ENCODE results near the gene C6. TPM values are rescaled to one million over a fixed set of nuclear protein-coding genes. Genes with fewer than 3 reads are reported as not detected.

The C6 gene
- 1 to 10 TPM in 7 of 9 donors, under 1 TPM in 2; 0.83 to 6.1 (median 1.8) TPM for total RNA-seq
- polyA plus RNA-seq: 1 to 10 TPM in 2 of 3 donors, under 1 TPM in 1; 0.88 to 2.4 (median 1.8) TPM
- long read RNA-seq, donor 1: 0 reads
- long read RNA-seq, donor 2: 0 reads
- long read RNA-seq, donor 3: 0 reads
- long read RNA-seq, donor 4, partial matches to known transcripts: 0 of 2 reads
- long read RNA-seq, donor 4, other reads (novel, unspliced or antisense): 2 of 2 reads
- long read RNA-seq, donor 5, partial matches to known transcripts: 0 of 5 reads
- long read RNA-seq, donor 5, other reads (novel, unspliced or antisense): 0 of 5 reads
- long read RNA-seq, donor 6: 0 reads
- long read RNA-seq, donor 7: 0 reads
- long read RNA-seq, donor 8, partial matches to known transcripts: 0 of 1 reads
- long read RNA-seq, donor 8, other reads (novel, unspliced or antisense): 0 of 1 reads
- long read RNA-seq, donor 9: 0 reads
- long read RNA-seq, donor 10: 0 reads

GRCh38 chr5:41213340-41213739 is at the start of gene C6:
Gene C6 (minus strand): TSS chr5:41213532. CDS start chr5:41203230, 10,302 bp downstream.
- intact Hi-C loops (cut with DNase I): no loop called here
- TF ChIP-seq CTCF (IDR thresholded peaks at IDR 0.05) (no peak), POLR2A (IDR thresholded peaks at IDR 0.05) (no peak)
- no peaks in the 10 kb centered on the region for H3K9me3 ChIP-seq (replicated peaks in 1 of 3)
- H3K36me3 ChIP-seq (replicated peaks in 1 of 2): no peaks in the 10 kb centered on the region
- DNase-seq: no peak
- H3K4me3 ChIP-seq: no peak within 1 kb of the TSS
- WGBS, 4 donors: 48 to 78% (median 67%) methylated on average over 1 of the region's 1 CpG
- no peaks in the 10 kb centered on the region for H3K4me1 ChIP-seq (replicated peaks in 1 of 2)
- H3K27ac ChIP-seq: no peak within 1 kb of the TSS
- no peaks in the 10 kb centered on the region for H3K27me3 ChIP-seq

- Histone ChIP-seq H3K4me3 (no peak overlapping the region), H3K27me3 (no peaks in the 10 kb centered on the region), H3K36me3 (replicated peaks in 1 of 2) (no peaks in the 10 kb centered on the region), H3K9me3 (replicated peaks in 1 of 3) (no peaks in the 10 kb centered on the region), H3K27ac (no peak overlapping the region), H3K4me1 (replicated peaks in 1 of 2) (no peaks in the 10 kb centered on the region)
- no peak for TF ChIP-seq CTCF (IDR thresholded peaks at IDR 0.05)
- no peak for TF ChIP-seq POLR2A (IDR thresholded peaks at IDR 0.05)
- intact Hi-C loops (cut with DNase I): no loop called here
- no peak for DNase-seq
- 77 to 93% (median 82%) methylated on average over 4 of the region's 4 CpGs for WGBS, 4 donors
These were observed 43.1 kb upstream of the C6 start for GRCh38 chr5:41256400-41256799.

- Histone ChIP-seq H3K9me3 (replicated peaks in 1 of 3) (no peaks in the 10 kb centered on the region), H3K27me3 (no peaks in the 10 kb centered on the region), H3K27ac (no peak overlapping the region), H3K36me3 (replicated peaks in 1 of 2) (no peaks in the 10 kb centered on the region), H3K4me1 (replicated peaks in 1 of 2) (no peaks in the 10 kb centered on the region), H3K4me3 (no peak overlapping the region)
- intact Hi-C loops (cut with DNase I): no loop called here
- no peak for DNase-seq
- TF ChIP-seq POLR2A (IDR thresholded peaks at IDR 0.05) (no peak), CTCF (IDR thresholded peaks at IDR 0.05) (no peak)
These were observed 39.8 kb upstream of the C6 start for GRCh38 chr5:41253109-41253508.

- Histone ChIP-seq H3K27me3 (no peaks in the 10 kb centered on the region), H3K4me3 (no peak overlapping the region), H3K27ac (no peak overlapping the region), H3K36me3 (replicated peaks in 1 of 2) (no peaks in the 10 kb centered on the region), H3K9me3 (replicated peaks in 1 of 3) (no peaks in the 10 kb centered on the region), H3K4me1 (replicated peaks in 1 of 2) (no peaks in the 10 kb centered on the region)
- intact Hi-C loops (cut with DNase I): no loop called here
- no peak for DNase-seq
- TF ChIP-seq CTCF (IDR thresholded peaks at IDR 0.05): no peak
- TF ChIP-seq POLR2A (IDR thresholded peaks at IDR 0.05): no peak
These were observed 38.7 kb upstream of the C6 start for GRCh38 chr5:41252036-41252435.

Measured in adrenal gland (tissue), 19 donors.